Left lung (tissue), 10 donors: ENCODE data around the gene SWAP70. TPM values are rescaled to one million over a fixed set of nuclear protein-coding genes. Genes with fewer than 3 reads are reported as not detected.
"Not testable (repeated sequence)": the region's sequence is repeated elsewhere in the genome, so short reads cannot be mapped to it uniquely, and the experiment has no call there.

Source experiments
- ATAC-seq: fragments of 200-7000 bp; cut with Tn5 transposase; one replicate; pipeline ENCODE4 v1.9.1; 2020; ENCODE audit warnings: moderate library complexity
- DNase-seq, 4 donors: peaks; one replicate each; pipeline ENCODE4 v3.0.0-alpha.2; 2013 to 2020
- H3K27ac ChIP-seq, 2 donors: fragments of 200-600 bp; sonication (generic) in 1 of 2; one replicate each; pipeline versions ENCODE4 v1.5.0 to v1.8.0; 2020 to 2021
- H3K27me3 ChIP-seq, 2 donors: fragments of 200-600 bp; sonication (generic) in 1 of 2; one replicate each; pipeline versions ENCODE4 v1.5.0 to v1.8.0; 2020 to 2021
- H3K36me3 ChIP-seq, 2 donors: fragments of 200-600 bp; sonication (generic) in 1 of 2; one replicate each; pipeline versions ENCODE4 v1.5.0 to v1.8.0; 2020 to 2021
- H3K4me1 ChIP-seq, 2 donors: fragments of 200-600 bp; one replicate each; pipeline ENCODE4 v1.8.0; 2021
- H3K4me3 ChIP-seq, 2 donors: fragments of 200-600 bp; sonication (generic) in 1 of 2; one replicate each; pipeline versions ENCODE4 v1.5.0 to v1.8.0; 2020 to 2021; ENCODE audit warnings: mild to moderate bottlenecking in 1 of 2
- H3K9me3 ChIP-seq, 2 donors: fragments of 200-600 bp; sonication (generic) in 1 of 2; one replicate each; pipeline versions ENCODE4 v1.5.0 to v1.8.0; 2020 to 2021
- CTCF ChIP-seq, 2 donors: fragments of 200-600 bp; sonication (generic) in 1 of 2; IDR thresholded peaks; one replicate each; pipeline versions ENCODE4 v1.5.0 to v1.8.0; 2021; ENCODE audit warnings: antibody characterized with exemption in 2 of 2
- intact Hi-C, 2 donors: fragments of 100-400 bp; cut with DNase I; formaldehyde crosslinking; loops; one replicate each; pipeline versions ENCODE4 v1.11.2 to v1.14.2; 2022
- polyA plus RNA-seq, 6 donors: library from polyadenylated mRNA; unstranded; fragments of 120-200 nt; gene quantifications; one replicate each; pipeline ENCODE4 v1.2.1, GENCODE V29; 2013; ENCODE audit not compliant: insufficient read length in 6 of 6
- total RNA-seq, 2 donors: library from RNA; stranded (reverse); fragmentation: NEBNext Ultra II Directional; extraction: Animal tissue kit (Norgen Biotek cat#: 25700); gene quantifications; one replicate each; pipeline ENCODE4 v1.2.1, GENCODE V29; 2021
- donor health status: DM: no; HTN: yes; CAD: no.
- donor health status: DM: no; HTN: no; CAD: no.

SWAP70 gene
- total and polyA plus RNA-seq, 8 donors = 20.5 to 50.8 (median 26.1) TPM

GRCh38 chr11:9688716-9689511 is 25.0 kb downstream of the SWAP70 start:
- DNase-seq (peak in 1 of 4 donors; percentile 22), ATAC-seq (peak; percentile 73)
- intact Hi-C loops = no loop called here
- Histone ChIP-seq H3K36me3 (peaks cover 0 to 5% of the 10 kb centered on the region in 2 donors), H3K4me3 (no peak overlapping the region), H3K4me1 (peaks cover 25 to 68% of the 10 kb centered on the region in 2 donors), H3K9me3 (no peaks in the 10 kb centered on the region), H3K27me3 (no peaks in the 10 kb centered on the region), H3K27ac (peak overlapping the region; percentile 76 to 82)
- no peak for TF ChIP-seq CTCF (IDR thresholded peaks at IDR 0.05)

GRCh38 chr11:9689721-9690120 is 25.8 kb downstream of the SWAP70 start:
- peak; percentile 13 for ATAC-seq

GRCh38 chr11:9691865-9692264 is 28.0 kb downstream of the SWAP70 start:
- peaks cover 25 to 64% of the 10 kb centered on the region in 2 donors for H3K4me1 ChIP-seq
- no peaks in the 10 kb centered on the region for H3K9me3 ChIP-seq
- no peaks in the 10 kb centered on the region for H3K27me3 ChIP-seq
- intact Hi-C loops = no loop called here
- no peak overlapping the region for H3K4me3 ChIP-seq
- peak overlapping the region in 1 of 2 donors; percentile 76 for H3K27ac ChIP-seq
- H3K36me3 ChIP-seq = peaks cover 0 to 20% of the 10 kb centered on the region in 2 donors
- ATAC-seq (no peak), DNase-seq (no peak)
- TF ChIP-seq CTCF (IDR thresholded peaks at IDR 0.05) = no peak

More at GRCh38 chr11:9689721-9690120, 25.8 kb downstream of the SWAP70 start:
- H3K27ac ChIP-seq = peak overlapping the region; percentile 76 to 82
- TF ChIP-seq CTCF (IDR thresholded peaks at IDR 0.05) = no peak
- H3K4me1 ChIP-seq = peaks cover 25 to 66% of the 10 kb centered on the region in 2 donors
- no peak overlapping the region for H3K4me3 ChIP-seq
- no peak for DNase-seq
- H3K27me3 ChIP-seq = no peaks in the 10 kb centered on the region
- intact Hi-C loops = no loop called here
- H3K9me3 ChIP-seq = no peaks in the 10 kb centered on the region
- H3K36me3 ChIP-seq = peaks cover 0 to 13% of the 10 kb centered on the region in 2 donors

- no peak for TF ChIP-seq CTCF (IDR thresholded peaks at IDR 0.05)
- Histone ChIP-seq H3K27ac (peak overlapping the region in 1 of 2 donors; percentile 76), H3K9me3 (no peaks in the 10 kb centered on the region), H3K27me3 (no peaks in the 10 kb centered on the region), H3K4me3 (no peak overlapping the region), H3K36me3 (peaks cover 0 to 20% of the 10 kb centered on the region in 2 donors), H3K4me1 (peaks cover 20 to 60% of the 10 kb centered on the region in 2 donors)
- ATAC-seq = no peak
- no peak for DNase-seq
- intact Hi-C loops = no loop called here
These were observed 28.8 kb downstream of the SWAP70 start for GRCh38 chr11:9692691-9693090.

GRCh38 chr11:9693801-9694553 is 30.1 kb downstream of the SWAP70 start:
- no peak for ATAC-seq
- no peak overlapping the region for H3K4me3 ChIP-seq
- H3K27ac ChIP-seq = no peak overlapping the region
- no peak for TF ChIP-seq CTCF (IDR thresholded peaks at IDR 0.05)
- H3K9me3 ChIP-seq = no peaks in the 10 kb centered on the region
- no peaks in the 10 kb centered on the region for H3K27me3 ChIP-seq
- intact Hi-C loops = no loop called here
- H3K36me3 ChIP-seq = peaks cover 0 to 25% of the 10 kb centered on the region in 2 donors
- H3K4me1 ChIP-seq = peaks cover 9 to 47% of the 10 kb centered on the region in 2 donors
- no peak for DNase-seq

GRCh38 chr11:9695228-9695627 is 31.4 kb downstream of the SWAP70 start:
- Histone ChIP-seq H3K4me1 (peaks cover 0 to 41% of the 10 kb centered on the region in 2 donors), H3K36me3 (peaks cover 0 to 25% of the 10 kb centered on the region in 2 donors)
- H3K27ac ChIP-seq, H3K27me3 ChIP-seq, ATAC-seq, intact Hi-C loops, H3K9me3 ChIP-seq, DNase-seq, H3K4me3 ChIP-seq: not testable (repeated sequence)
